GM10266 (cell line): Measurements from ENCODE around the gene HAPLN2.

Experiments
- DNase-seq: peaks from one replicate; pipeline ENCODE4 v3.0.0; 2012; ENCODE audit errors: extremely low spot score
- TF ChIP-seq, protein P1 (sequence below): IDR thresholded peaks from 2 replicates; pipeline ENCODE4 v1.5.1; 2012; ENCODE audit warnings: mild to moderate bottlenecking, low read depth; ENCODE audit not compliant: control insufficient read depth, insufficient read depth; ENCODE audit errors: missing control alignments

HAPLN2 gene

GRCh38 chr1:156670791-156671190 lies 51.6 kb downstream of the HAPLN2 start:
- DNase-seq, result no peak
- TF ChIP-seq, protein P1, sequence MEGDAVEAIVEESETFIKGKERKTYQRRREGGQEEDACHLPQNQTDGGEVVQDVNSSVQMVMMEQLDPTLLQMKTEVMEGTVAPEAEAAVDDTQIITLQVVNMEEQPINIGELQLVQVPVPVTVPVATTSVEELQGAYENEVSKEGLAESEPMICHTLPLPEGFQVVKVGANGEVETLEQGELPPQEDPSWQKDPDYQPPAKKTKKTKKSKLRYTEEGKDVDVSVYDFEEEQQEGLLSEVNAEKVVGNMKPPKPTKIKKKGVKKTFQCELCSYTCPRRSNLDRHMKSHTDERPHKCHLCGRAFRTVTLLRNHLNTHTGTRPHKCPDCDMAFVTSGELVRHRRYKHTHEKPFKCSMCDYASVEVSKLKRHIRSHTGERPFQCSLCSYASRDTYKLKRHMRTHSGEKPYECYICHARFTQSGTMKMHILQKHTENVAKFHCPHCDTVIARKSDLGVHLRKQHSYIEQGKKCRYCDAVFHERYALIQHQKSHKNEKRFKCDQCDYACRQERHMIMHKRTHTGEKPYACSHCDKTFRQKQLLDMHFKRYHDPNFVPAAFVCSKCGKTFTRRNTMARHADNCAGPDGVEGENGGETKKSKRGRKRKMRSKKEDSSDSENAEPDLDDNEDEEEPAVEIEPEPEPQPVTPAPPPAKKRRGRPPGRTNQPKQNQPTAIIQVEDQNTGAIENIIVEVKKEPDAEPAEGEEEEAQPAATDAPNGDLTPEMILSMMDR, result no peak

DNA sequence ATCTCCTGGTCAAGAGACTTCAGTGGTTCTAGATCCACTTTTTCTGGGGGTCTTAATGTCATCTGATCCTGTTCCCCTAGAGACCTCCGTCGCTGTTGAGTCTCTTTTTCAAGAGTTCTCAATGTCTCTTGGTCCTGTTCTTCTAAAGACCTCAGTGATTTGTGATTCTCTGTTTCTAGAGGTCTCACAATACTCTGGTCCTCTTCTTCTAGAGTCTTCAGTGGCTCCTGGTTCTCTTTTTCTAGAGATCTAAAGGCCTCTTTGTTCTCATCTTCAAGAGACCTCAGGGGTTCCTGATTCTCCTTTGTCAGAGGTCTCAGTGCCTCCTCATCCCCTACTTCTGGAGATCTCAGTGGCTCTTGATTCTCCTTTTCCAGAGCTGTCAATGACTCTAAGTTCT lies 52.6 kb downstream of the HAPLN2 start:
- DNase-seq, result no peak
- TF ChIP-seq, protein P1, result no peak

DNA sequence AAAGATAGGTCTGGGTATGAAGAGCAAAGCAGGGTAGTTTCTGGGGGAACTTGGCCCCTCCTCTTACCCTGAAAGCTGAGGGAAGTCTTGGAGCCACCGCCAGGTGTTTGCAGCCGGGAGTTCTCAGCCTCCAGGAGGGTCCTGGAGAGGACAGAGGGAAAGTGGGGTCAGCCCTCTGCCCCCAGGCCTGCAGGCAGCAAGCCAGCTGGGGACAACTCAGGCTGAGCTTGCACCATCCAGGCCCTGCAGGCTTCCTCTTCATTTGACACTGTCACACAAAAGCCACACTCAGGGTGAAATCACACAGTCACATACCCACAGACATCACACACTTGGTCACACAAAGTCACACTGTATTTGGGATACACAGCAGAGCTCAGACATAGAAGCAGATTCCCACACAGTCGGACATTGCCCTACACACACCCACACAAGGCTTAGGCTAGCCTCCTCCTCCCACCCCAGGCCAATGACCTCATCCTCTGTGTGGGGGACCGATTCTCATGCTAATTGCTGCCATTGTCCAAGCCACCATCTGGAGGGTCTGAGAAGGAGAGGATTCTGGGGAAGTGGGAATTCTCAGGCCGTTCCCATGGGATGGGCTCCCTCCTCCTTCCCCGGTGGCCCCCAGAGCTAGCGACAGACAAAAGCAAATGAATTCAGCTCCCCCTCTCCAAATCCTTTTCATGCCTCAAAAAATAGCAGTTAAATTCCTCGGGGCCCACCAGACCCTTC lies 54.3 kb downstream of the HAPLN2 start:
- TF ChIP-seq, protein P1, result no peak
- no peak for DNase-seq
